Renal pelvis (tissue), 4 donors: ENCODE measurements around the gene DIAPH3. TPM values are rescaled to one million over a fixed set of nuclear protein-coding genes. Genes with fewer than 3 reads are reported as not detected.

ENCODE experiments used
- DNase-seq: peaks from one replicate; pipeline ENCODE4 v3.0.0-alpha.2; 2013
- polyA plus RNA-seq, 3 donors: library from polyadenylated mRNA; unstranded; fragments of 120-200 nt; gene quantifications; one replicate each; pipeline ENCODE4 v1.2.1, GENCODE V29; 2013; ENCODE audit not compliant: insufficient read length in 3 of 3

Gene DIAPH3
- polyA plus RNA-seq, 3 donors, result 11.5 to 12.9 (median 11.6) TPM

DNA sequence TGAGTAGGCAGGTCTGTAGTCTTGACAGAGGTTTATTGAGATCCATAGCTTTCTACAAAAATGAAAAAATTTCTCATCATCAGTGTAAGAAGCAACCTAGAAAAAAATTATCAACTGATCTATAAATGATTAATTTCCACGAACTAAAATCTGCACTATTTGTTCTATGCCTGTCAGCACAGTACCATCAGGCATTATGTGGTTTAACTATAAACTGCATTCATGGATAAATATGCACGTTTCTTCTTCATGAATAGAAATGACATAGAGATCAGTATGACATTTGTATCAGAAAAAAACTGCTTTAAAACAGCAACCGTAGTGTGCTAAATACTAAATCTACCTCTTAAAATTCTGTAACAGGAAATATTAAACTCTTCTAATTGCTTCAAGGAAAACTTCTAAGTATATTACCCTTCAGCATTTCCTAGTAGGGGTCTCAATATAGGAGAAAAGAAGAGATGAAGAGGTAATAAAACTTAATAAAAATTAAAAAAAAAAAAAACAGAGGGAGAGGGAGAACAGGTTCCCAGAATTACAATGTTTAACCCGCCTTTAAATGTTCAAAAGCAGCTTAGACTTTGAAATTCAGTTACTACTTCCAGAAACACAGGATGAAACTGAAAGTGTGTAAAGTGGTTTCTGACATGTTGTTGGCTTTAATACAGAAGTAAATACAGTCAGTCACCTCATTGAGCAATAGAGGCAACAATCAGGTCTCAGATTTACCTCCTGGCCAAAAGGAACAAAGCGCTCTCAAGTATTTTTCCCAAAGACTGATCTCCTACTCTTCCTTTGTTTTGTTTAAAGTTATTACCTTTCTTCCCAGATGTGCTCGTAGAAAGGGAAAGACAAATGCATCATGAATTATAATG is 144.4 kb downstream of the DIAPH3 start:
- DNase-seq, result no peak

DNA sequence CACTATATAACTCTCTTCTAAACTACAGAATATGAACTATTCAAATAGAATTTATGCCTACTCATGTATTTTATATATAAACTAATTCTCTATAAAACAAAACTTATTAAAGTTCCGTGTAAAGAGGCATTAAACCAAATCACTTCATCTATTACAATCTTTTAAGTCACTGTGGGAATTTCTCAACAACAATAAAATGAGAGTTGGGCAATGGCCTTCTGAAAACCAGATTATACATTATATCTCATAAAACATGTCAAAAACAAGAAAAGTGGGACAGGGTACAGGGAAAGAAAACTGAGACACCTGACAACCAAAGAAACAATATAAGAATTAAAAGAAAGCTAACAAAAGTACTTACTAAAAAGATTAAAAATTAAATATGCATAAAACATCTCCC is 145.2 kb downstream of the DIAPH3 start:
- DNase-seq, result no peak

- no peak for DNase-seq
Measured at GRCh38 chr13:60016229-60016628, 147.5 kb downstream of the DIAPH3 start.

DNA sequence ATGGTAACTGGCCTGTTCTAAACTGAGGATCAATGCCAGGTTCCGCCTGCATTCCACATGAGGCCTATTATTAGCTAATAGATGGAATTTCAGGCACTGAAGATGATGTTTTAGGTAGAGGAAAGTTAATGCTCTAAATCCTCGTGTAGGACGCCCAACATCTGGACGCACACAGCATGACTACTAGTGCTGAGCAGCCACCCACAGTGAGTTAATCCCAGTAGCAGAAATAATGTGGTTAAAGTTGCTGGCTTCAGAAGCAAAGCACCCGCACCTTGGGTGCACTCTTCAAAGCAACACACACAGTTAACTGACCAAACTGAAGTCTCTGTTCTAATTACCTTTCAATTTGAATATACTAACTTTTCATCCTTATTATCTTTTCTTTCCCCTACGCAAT is 150.6 kb downstream of the DIAPH3 start:
- no peak for DNase-seq

- no peak for DNase-seq
Measured at GRCh38 chr13:60012488-60012887, 151.2 kb downstream of the DIAPH3 start.

DNA sequence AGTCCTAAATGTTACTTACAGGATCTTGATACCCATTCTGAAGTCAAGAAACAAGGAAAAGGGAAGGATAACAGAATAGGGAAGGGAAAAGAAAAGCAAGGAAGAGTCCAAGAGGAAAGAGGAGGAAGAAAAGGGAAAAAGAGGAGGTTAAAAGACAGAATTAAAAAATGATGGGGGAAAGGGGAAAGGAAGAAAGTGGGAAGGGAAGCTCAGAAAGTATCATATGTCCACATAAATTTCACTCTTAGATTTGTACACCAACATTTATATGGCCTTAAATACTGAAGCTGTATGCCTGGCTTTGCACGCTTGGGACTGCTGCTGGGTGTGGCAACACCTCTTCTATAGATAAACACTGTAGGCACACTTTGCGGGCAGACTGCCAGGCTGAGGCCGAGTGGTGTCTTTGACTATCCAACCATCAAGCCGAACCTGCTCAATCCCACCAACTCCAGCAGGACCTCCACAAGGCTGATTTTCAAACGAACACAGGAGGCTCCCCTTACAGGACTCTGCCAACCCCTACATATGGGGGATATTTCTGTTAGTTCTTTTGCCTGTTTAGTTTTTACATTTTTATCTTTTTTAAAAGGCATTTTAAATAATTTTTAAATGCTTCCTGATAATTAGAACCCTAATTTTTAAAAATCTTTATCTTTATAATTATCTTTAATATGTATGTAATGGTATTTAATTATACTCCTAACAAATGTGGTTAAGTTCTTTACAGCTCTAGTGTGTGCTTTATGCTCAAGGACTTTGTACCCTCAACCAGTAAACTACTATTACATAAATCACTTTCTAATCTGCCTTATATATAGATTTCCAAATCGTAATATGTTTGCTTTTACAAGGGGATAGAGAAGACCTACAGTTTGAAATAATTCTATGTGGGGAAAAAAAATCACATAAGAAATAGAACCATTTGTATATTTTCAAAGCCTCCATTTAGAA is 154.2 kb downstream of the DIAPH3 start:
- DNase-seq, result no peak

DNA sequence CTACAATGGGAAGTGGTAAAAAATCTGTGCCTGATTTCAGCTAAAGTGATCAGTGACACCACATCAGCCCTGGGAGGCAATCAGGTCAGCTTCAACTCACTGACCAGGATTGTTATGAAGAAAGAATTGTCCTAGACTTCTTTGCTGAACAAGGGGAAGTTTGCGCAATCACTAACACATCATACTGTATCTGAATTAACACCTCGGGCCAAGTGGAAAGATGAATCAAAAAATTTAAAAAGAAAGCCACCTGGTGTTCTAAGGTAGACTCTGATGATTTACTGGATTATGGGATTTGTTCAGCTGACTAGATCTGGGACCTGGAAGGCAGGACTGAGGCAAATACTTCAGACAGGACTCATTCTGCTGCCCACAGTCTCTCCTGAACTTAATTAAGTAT is 161.8 kb downstream of the DIAPH3 start:
- DNase-seq, result no peak

DNA sequence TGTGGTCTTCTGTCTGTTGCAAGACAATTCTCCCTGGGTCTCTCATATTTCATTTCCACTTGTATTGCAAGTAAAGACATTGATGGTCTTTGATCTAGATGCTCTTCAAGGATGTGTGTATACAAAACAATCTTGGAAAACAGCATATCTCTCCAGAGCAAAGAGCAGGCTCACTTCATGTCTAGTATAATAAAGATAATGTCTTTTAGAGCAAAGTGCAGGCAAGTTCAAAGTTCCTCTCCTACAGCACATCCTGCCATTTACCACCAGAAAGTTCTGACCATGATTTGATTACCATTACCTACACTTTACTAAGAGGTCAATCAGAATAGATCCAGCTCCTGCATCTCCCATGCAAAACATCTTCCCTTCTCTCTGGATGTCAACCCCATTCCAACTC is 162.8 kb downstream of the DIAPH3 start:
- DNase-seq, result no peak

GRCh38 chr13:60000081-60000480 is 163.6 kb downstream of the DIAPH3 start:
- no peak for DNase-seq

DNA sequence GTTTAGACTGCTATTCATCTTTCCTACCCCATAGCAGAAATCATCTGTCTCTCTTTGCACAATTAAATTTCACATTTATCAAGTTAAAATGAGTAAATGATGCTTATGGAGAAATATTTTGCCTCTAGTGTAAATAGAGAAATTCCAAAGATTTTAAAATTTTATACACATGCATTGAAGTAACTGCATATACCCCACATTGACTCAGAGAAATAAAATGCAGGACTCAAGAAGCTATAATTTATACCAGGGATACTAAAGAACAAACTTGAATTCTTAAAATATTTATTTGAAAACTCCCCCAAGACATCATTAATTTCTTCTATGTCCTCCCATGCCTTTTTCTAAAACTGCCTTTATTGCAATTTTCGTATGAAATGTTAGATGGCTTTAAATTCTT is 165.8 kb downstream of the DIAPH3 start:
- DNase-seq, result no peak

DNA sequence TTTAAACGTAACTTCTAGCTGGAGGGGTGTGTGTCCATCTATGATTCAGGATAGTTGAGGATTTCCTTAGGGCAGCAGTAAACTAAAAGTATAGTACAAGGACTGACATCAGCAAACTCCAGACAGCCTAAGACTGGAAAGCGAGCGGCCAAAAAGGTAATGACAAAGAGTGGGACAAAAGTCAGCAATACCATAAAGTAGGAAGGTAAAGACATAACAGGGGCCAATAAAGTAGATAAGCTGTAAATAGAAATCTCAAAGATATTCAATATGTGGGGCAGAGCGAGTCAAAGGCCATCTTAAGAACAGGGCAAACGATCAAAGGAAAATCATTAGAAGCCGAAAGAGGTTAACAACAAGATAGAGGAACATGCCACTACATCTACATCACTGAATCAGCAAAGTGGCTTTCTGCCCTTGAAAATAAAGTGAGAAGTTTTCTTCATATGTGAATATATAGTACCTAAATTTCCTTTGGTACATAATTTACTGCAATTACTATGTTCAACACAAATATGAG is 167.2 kb downstream of the DIAPH3 start:
- DNase-seq, result no peak

DNA sequence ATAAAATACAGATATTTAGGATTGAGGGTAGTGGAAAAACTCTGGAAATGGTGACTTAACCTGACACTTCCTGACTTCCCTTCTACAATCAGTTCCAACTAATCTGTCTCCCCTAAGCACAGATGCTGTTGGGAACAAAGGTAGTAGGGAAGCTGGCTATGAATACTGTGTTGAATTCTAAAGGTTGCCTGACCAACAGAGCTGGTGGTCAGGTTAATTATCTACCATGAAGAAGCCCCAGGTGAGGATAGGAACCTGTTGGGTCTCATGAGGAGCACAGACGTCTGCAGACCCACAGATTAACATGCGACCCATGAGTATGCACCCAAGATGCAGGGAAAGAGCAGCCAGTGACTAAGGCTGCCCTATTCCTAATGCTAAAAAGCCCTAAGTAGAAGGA is 172.3 kb downstream of the DIAPH3 start:
- DNase-seq, result no peak

DNA sequence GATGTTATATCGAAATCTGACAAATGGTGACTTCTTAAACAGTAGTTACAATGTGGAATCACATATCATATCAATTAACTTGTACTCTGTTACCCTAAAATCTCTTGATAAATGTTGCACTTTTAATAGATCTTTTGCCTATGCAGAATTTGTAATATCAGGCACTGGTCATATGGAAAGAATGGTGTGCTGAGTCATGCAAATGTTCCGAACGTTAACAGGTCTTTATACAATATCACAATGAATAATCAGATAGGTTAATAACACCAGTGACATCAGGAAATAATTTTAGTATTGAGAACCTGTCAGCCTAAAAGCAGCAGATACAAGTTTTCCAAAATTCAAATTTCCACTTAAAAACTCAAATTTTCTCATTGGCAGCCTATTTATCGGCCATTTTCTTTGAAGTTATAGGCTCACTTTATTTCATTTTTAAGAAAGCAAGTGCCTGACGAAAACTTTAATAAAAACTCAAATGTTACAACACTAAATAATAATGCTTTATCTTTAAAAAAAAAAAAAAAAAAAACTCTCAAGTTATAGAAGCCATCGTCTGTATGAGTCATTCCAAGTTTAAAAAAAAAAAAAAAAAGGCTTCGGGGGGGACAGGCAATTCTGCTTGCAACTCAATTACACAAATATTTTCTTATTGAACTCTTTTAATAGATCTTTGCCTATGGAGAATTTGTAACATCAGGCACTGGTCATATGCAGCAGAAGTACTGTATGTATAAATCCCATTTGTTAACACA is 180.9 kb downstream of the DIAPH3 start:
- no peak for DNase-seq

DNA sequence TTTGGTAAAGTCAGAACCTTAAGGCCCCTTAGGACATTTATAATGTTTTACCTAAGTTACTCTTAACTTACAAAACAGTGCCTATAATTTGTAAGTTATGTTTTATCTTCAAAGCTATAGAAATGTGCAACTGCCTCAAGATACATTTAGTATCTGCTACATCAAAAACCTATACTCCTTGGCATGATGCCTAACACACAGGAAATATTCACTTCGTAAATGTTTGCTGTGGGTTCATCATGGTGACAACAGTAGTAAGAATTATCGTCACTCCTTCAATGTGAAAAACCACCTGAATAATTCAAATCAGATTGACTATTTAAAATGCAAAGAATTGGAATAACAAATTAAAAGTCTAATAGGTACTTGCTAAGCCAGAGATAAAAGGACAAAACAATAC is 184.1 kb downstream of the DIAPH3 start:
- DNase-seq, result no peak

DNA sequence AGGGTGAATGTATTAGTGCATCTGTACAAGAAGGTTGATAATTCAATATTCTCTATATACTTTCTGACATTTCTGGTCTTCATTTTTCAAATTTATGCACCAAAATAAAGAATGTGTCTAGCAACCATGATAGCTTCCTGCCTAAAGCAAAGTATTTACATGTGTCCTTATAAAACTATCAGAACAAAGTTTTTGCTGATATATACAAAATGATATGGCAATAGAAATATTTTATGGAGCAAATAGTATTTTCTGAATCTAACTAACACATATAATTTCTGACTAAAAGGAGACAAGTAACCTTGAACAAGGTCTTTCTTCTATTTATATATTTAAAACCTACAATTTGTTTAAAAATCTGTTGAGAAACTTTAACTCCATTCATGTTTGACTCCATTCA is 184.9 kb downstream of the DIAPH3 start:
- DNase-seq, result no peak

GRCh38 chr13:59976856-59977255 is 186.9 kb downstream of the DIAPH3 start:
- DNase-seq, result no peak

DNA sequence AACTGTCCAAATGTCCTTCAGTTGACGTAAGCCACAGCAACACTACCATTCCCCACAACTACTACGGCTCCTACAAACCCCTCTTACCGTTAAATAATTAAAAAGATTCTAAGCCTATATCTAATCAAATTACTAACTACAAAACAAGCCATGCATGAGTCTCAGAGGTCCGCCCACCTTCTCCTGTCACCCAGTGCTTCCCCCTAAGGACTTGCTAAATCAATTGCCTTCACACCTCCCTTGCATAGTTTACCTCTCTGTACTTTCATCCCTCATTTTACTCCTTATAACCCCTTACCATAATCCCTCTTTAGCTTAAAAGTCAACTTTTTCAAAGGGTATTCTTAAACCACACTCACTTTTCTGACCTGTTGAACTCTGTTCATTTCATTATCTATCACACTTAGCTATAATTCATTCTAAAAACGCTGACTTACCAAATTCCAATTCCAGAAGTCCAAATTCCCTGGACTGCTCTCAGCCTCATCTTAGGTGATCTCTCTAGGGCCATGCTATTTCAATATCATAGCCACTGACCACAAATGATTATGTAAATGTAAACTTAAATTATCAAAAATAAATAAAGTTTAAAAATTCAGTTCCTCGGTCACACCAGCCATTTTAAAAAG is 187.8 kb downstream of the DIAPH3 start:
- DNase-seq, result no peak

DNA sequence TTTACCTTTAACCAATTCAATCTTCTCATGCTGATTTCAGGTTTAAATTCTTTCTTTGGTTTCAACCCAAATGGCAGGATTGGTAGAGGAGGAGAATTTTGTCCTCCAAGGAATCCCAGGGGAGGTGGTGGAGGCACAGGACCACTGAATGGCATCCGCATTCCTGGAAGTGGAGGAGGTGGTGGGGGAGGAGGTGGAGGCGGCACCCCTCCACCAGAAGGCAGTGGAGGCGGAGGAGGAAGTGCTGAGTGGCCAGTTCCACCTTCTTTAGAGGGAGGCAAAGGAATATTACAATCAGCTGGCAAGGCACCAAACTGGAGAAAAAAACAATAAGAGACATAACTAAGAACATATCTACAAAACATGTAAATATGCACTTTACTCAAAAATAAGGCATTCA is 192.9 kb downstream of the DIAPH3 start:
- DNase-seq, result no peak

GRCh38 chr13:59963827-59964226 is 199.9 kb downstream of the DIAPH3 start:
- DNase-seq, result no peak

DNA sequence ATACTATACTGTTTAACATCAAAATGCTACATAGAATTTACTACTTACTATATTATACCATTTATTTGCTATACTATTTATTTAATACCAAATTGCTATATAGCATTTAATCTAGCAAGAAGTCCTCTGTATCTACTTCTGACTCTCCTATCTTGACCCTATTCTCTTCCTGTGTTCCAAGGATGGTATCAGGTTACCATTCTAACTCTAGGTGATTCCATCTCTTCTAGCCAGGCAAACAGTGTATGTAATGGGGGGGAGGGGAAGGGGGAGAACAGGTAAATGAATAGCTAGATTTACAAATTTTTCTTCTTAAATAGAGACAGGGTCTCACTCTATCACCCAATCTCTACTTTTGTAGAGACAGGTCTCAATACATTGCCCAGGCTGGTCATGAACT is 200.3 kb downstream of the DIAPH3 start:
- no peak for DNase-seq

DNA sequence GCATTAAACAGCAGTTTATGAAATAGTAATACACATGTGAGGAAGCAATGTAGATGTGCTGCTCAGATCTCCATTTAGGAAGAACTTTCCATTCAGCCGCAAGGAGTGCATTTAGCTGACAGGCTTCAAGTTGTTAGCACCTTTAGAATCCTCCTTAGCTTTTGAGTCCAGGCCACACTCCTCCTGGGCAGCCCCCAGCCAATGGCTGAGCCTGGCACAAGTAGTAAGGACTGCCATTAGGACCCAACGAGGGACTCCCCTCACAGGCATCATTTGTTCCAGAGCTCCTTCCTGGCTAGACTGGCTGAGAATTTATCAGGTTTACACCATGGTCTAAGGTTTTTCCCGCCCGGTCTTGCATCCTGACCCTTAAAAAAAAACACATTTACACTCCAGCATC is 201.4 kb downstream of the DIAPH3 start:
- DNase-seq, result no peak
